ENCODE measurements around the gene MC2R.
"Not testable (repeated sequence)": the region's sequence is repeated elsewhere in the genome, so short reads cannot be mapped to it uniquely, and the experiment has no call there.

The MC2R gene

GRCh38 chr18:13890761-13891361 lies 24.5 kb downstream of the MC2R start:
- no peak for DNase-seq

- DNase-seq, result no peak
These were observed 25.7 kb downstream of the MC2R start for GRCh38 chr18:13889671-13890070.

- DNase-seq, result no peak
These were observed 27.1 kb downstream of the MC2R start for GRCh38 chr18:13888191-13888716.

- no peak for DNase-seq
These were observed 30.3 kb downstream of the MC2R start for GRCh38 chr18:13885009-13885408.

GRCh38 chr18:13879937-13880336 lies 35.4 kb downstream of the MC2R start:
- no peak for DNase-seq

- no peak for DNase-seq
These were observed 35.8 kb downstream of the MC2R start for GRCh38 chr18:13879492-13879891.

- no peak for DNase-seq
These were observed 36.5 kb downstream of the MC2R start for GRCh38 chr18:13878857-13879256.

GRCh38 chr18:13877157-13877556 lies 38.2 kb downstream of the MC2R start:
- no peak for DNase-seq

- no peak for DNase-seq
These were observed 40.8 kb downstream of the MC2R start for GRCh38 chr18:13874558-13874957.

- DNase-seq, result no peak
These were observed 42.4 kb downstream of the MC2R start for GRCh38 chr18:13872932-13873331.

GRCh38 chr18:13872373-13872772 lies 43.0 kb downstream of the MC2R start:
- DNase-seq, result no peak

GRCh38 chr18:13871701-13872100 lies 43.6 kb downstream of the MC2R start:
- no peak for DNase-seq

- no peak for DNase-seq
These were observed 46.6 kb downstream of the MC2R start for GRCh38 chr18:13868501-13869271.

GRCh38 chr18:13862898-13863297 lies 52.4 kb downstream of the MC2R start:
- not testable (repeated sequence) for DNase-seq

- DNase-seq, result no peak
These were observed 65.5 kb downstream of the MC2R start for GRCh38 chr18:13849791-13850190.

- DNase-seq, result no peak
These were observed 78.8 kb downstream of the MC2R start for GRCh38 chr18:13836559-13836958.

GRCh38 chr18:13835202-13835601 lies 80.1 kb downstream of the MC2R start:
- no peak for DNase-seq

GRCh38 chr18:13834496-13835015 lies 80.8 kb downstream of the MC2R start:
- DNase-seq, result no peak

Data from KG1 (cell line).